MM.1S (cell line): ENCODE results near the gene KCMF1.

ENCODE experiments used
- DNase-seq: peaks from one replicate; pipeline ENCODE4 v3.0.0-alpha.2; 2015
- H2AFZ ChIP-seq: fragments of 300-600 bp; sonication (generic); 2 replicates; pipeline ENCODE4 v1.6.0; 2016; ENCODE audit warnings: antibody characterized with exemption, low read length
- H3F3A ChIP-seq: fragments of 300-600 bp; sonication (generic); 2 replicates; pipeline ENCODE4 v1.6.1; 2016; ENCODE audit warnings: mild to moderate bottlenecking, antibody characterized with exemption, low read length, moderate library complexity, mixed read lengths; ENCODE audit not compliant: insufficient read depth
- H3K27ac ChIP-seq: fragments of 300-600 bp; sonication (generic); 2 replicates; pipeline ENCODE4 v1.5.1; 2016; ENCODE audit warnings: mild to moderate bottlenecking, low read length
- H3K27me3 ChIP-seq: fragments of 300-600 bp; sonication (generic); replicated peaks from 2 replicates; pipeline ENCODE4 v1.6.0; 2016; ENCODE audit warnings: low read length; ENCODE audit not compliant: insufficient read depth
- H3K36me3 ChIP-seq: fragments of 300-600 bp; sonication (generic); replicated peaks from 2 replicates; pipeline ENCODE4 v1.6.1; 2016; ENCODE audit warnings: mild to moderate bottlenecking, low read length, mixed read lengths; ENCODE audit not compliant: insufficient read depth
- H3K4me1 ChIP-seq: fragments of 300-600 bp; sonication (generic); 2 replicates; pipeline ENCODE4 v1.6.1; 2016; ENCODE audit warnings: low read length, mixed read lengths
- H3K4me2 ChIP-seq: fragments of 300-600 bp; sonication (generic); 2 replicates; pipeline ENCODE4 v1.6.0; 2016; ENCODE audit warnings: low read depth, low read length
- H3K4me3 ChIP-seq: fragments of 300-600 bp; sonication (generic); 2 replicates; pipeline ENCODE4 v1.5.1; 2016; ENCODE audit warnings: low read length, mixed read lengths
- H3K79me2 ChIP-seq: fragments of 300-600 bp; sonication (generic); 2 replicates; pipeline ENCODE4 v1.6.1; 2016; ENCODE audit warnings: mixed run types, low read length, mixed read lengths
- H3K9ac ChIP-seq: fragments of 300-600 bp; sonication (generic); 2 replicates; pipeline ENCODE4 v1.6.1; 2016; ENCODE audit warnings: low read length, mixed read lengths
- H3K9me2 ChIP-seq: fragments of 300-600 bp; sonication (generic); replicated peaks from 2 replicates; pipeline ENCODE4 v1.6.1; 2016; ENCODE audit warnings: mild to moderate bottlenecking, low read length, mixed read lengths; ENCODE audit not compliant: insufficient read depth
- H3K9me3 ChIP-seq: fragments of 300-600 bp; sonication (generic); replicated peaks from 2 replicates; pipeline ENCODE4 v1.6.1; 2016; ENCODE audit warnings: mild to moderate bottlenecking, low read length, mixed read lengths; ENCODE audit not compliant: insufficient read depth
- H4K20me1 ChIP-seq: fragments of 300-600 bp; sonication (generic); 2 replicates; pipeline ENCODE4 v1.6.1; 2016; ENCODE audit warnings: mild to moderate bottlenecking, low read length, moderate library complexity, mixed read lengths; ENCODE audit not compliant: insufficient read depth
- EZH2 ChIP-seq: fragments of 300-600 bp; sonication (generic); optimal IDR thresholded peaks from 2 replicates; pipeline ENCODE3; 2017; ENCODE audit warnings: low read depth, mild to moderate bottlenecking, antibody characterized with exemption, low read length, mixed read lengths
- EZH2phosphoT487 ChIP-seq: fragments of 300-600 bp; sonication (generic); IDR thresholded peaks from 2 replicates; pipeline ENCODE4 v1.6.1; 2018; ENCODE audit warnings: antibody characterized with exemption, low read length
- TF ChIP-seq, protein P1 (sequence below): fragments of 300-600 bp; sonication (generic); IDR thresholded peaks from 2 replicates; pipeline ENCODE4 v1.5.1; 2016; ENCODE audit warnings: antibody characterized with exemption, low read length, mixed read lengths

The KCMF1 gene

DNA sequence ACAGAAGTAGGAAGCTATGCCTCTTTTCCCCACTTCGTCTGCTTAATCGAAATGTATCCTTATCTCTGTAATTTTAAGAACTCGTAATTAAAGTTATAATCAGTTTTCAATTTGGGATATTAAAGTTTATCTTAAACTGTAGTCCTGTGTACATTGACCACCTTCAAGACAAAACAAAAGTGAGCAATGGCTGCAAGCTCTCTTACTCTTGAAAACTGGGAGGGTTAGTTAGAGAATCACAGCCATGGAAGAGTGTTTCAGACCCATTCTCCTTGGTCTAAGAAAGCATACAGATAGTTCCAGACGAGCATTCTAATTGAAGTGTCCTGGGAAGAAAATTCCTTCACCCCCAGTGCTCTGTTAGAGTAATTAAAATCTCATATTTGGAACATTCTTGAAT, 2.0 kb downstream of the KCMF1 start:
- peak overlapping the region; percentile 92 for H3K4me3 ChIP-seq
- no peaks in the 10 kb centered on the region for H3K9me2 ChIP-seq
- H2AFZ ChIP-seq, result no peak overlapping the region
- peaks cover 15% of the 10 kb centered on the region for H3K4me1 ChIP-seq
- H3K36me3 ChIP-seq, result no peaks in the 10 kb centered on the region
- no peaks in the 10 kb centered on the region for H3K9me3 ChIP-seq
- H3K27me3 ChIP-seq, result no peaks in the 10 kb centered on the region
- H3K9ac ChIP-seq, result peak overlapping the region; percentile 91
- no peak for DNase-seq
- peak overlapping the region; percentile 95 for H3K4me2 ChIP-seq
- peak overlapping the region; percentile 79; the same call in 1 of the 2 replicates for H3K27ac ChIP-seq
- peaks cover 86% of the 10 kb centered on the region for H3K79me2 ChIP-seq
- TF ChIP-seq, protein P1, sequence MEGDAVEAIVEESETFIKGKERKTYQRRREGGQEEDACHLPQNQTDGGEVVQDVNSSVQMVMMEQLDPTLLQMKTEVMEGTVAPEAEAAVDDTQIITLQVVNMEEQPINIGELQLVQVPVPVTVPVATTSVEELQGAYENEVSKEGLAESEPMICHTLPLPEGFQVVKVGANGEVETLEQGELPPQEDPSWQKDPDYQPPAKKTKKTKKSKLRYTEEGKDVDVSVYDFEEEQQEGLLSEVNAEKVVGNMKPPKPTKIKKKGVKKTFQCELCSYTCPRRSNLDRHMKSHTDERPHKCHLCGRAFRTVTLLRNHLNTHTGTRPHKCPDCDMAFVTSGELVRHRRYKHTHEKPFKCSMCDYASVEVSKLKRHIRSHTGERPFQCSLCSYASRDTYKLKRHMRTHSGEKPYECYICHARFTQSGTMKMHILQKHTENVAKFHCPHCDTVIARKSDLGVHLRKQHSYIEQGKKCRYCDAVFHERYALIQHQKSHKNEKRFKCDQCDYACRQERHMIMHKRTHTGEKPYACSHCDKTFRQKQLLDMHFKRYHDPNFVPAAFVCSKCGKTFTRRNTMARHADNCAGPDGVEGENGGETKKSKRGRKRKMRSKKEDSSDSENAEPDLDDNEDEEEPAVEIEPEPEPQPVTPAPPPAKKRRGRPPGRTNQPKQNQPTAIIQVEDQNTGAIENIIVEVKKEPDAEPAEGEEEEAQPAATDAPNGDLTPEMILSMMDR, result no peak
- peaks cover 27% of the 10 kb centered on the region; the same call in 1 of the 2 replicates for H4K20me1 ChIP-seq
- peaks cover 31% of the 10 kb centered on the region for H3F3A ChIP-seq

DNA sequence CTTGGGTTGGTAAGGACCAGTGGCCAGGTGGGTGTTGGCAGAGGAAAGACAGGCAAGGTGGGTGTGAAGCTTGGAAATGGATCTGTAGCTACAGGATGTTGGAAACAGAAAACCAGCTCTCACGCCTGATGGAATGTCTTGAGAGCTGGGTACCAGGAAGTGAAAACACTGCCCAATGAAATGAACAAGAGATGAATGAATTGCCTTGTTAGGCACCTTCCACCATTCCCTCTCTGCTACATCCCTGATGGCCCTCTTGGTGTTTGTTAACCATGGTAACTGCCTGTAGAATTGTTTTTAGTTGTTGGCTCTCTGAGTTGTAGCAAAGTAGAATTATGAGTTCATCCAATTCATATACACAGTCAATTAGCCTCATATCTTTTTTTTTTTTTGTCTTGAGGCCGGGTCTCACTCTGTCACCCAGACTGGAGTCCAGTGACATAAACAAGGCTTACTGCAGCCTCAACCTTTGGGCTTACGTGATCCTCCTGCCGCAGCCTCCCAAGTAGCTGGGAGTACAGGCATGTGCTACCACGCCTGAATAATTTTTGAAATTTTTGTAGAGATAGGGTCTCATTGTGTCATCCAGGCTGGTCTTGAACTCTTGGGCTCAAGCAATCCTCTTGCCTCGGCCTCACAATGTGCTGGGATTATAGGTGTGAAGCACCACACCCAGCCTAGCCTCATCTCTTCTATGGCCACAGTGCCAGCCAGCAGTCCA, 9.5 kb downstream of the KCMF1 start:
- peaks cover 4% of the 10 kb centered on the region for H3K4me1 ChIP-seq
- H3K9me2 ChIP-seq, result no peaks in the 10 kb centered on the region
- H3K79me2 ChIP-seq, result peaks cover 100% of the 10 kb centered on the region
- no peak overlapping the region for H3K9ac ChIP-seq
- no peak for DNase-seq
- no peak overlapping the region for H2AFZ ChIP-seq
- no peak overlapping the region for H3K4me2 ChIP-seq
- H3K36me3 ChIP-seq, result no peaks in the 10 kb centered on the region
- H3K4me3 ChIP-seq, result no peak overlapping the region
- TF ChIP-seq EZH2phosphoT487, result no peak
- TF ChIP-seq EZH2, result no peak
- TF ChIP-seq, protein P1, result no peak
- H3K27me3 ChIP-seq, result no peaks in the 10 kb centered on the region
- H4K20me1 ChIP-seq, result peaks cover 64% of the 10 kb centered on the region
- no peaks in the 10 kb centered on the region for H3F3A ChIP-seq
- H3K27ac ChIP-seq, result no peak overlapping the region
- no peaks in the 10 kb centered on the region for H3K9me3 ChIP-seq

DNA sequence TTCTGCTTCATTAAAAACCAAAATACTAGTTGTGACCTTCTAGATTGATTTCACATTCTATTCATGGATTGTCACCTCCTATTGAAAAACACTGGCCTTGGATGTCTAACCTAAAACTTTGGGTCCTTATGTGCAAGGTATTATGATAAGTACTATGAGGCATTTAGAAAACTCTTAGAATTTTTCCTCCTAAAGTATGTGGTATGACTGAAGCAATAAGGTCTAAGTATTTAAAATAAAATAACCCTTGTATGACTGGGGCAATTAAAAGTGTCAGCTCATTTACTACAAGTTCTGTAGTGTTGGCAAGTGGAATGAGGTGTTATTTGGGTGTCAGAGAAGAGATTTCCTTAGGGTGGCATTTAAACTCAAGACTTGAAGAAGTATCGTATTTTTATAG, 15.1 kb downstream of the KCMF1 start:
- Histone ChIP-seq H4K20me1 (peaks cover 75% of the 10 kb centered on the region), H3K79me2 (peaks cover 100% of the 10 kb centered on the region), H3K27ac (no peak overlapping the region)

DNA sequence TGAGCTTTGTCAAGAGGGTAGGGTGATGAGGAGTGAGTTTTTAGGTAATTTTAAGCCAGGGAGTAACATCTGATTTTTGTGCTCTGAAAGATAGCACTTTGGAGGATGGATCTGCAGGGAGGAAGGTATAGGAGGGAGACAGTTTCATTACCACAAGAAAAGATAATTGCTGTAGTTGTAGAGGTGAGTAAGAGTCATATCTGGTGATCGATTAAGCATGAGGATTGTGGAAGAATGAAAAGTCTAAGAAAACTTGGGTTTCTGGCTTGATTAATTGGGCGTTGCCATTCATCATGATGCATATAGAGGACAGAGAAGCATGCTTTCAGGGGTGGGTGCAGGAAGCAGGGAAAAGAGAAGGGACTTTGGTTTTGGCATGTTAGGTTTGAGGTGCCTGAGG, 18.5 kb downstream of the KCMF1 start:
- no peak for DNase-seq
- Histone ChIP-seq H3K4me1 (no peaks in the 10 kb centered on the region), H3F3A (no peaks in the 10 kb centered on the region), H3K27ac (no peak overlapping the region), H3K36me3 (no peaks in the 10 kb centered on the region), H2AFZ (no peak overlapping the region), H3K4me3 (no peak overlapping the region), H4K20me1 (peaks cover 63% of the 10 kb centered on the region), H3K9ac (no peak overlapping the region), H3K9me3 (no peaks in the 10 kb centered on the region), H3K9me2 (no peaks in the 10 kb centered on the region), H3K79me2 (peaks cover 100% of the 10 kb centered on the region), H3K4me2 (no peak overlapping the region), H3K27me3 (no peaks in the 10 kb centered on the region)
- TF ChIP-seq EZH2phosphoT487 (no peak), EZH2 (no peak)
- TF ChIP-seq, protein P1, result no peak

More for the DNA sequence above, 15.1 kb downstream of the KCMF1 start:
- H3F3A ChIP-seq, result no peaks in the 10 kb centered on the region
- H3K4me2 ChIP-seq, result no peak overlapping the region
- H3K9me2 ChIP-seq, result no peaks in the 10 kb centered on the region
- no peak overlapping the region for H3K4me3 ChIP-seq
- DNase-seq, result no peak
- no peak for TF ChIP-seq EZH2phosphoT487
- no peak overlapping the region for H2AFZ ChIP-seq
- no peaks in the 10 kb centered on the region for H3K36me3 ChIP-seq
- no peaks in the 10 kb centered on the region for H3K9me3 ChIP-seq
- H3K27me3 ChIP-seq, result no peaks in the 10 kb centered on the region
- no peak overlapping the region for H3K9ac ChIP-seq
- no peaks in the 10 kb centered on the region for H3K4me1 ChIP-seq
